ENCODE data around the gene PAK1.
"Not testable (repeated sequence)": the region's sequence is repeated elsewhere in the genome, so short reads cannot be mapped to it uniquely, and the experiment has no call there.

The PAK1 gene

DNA sequence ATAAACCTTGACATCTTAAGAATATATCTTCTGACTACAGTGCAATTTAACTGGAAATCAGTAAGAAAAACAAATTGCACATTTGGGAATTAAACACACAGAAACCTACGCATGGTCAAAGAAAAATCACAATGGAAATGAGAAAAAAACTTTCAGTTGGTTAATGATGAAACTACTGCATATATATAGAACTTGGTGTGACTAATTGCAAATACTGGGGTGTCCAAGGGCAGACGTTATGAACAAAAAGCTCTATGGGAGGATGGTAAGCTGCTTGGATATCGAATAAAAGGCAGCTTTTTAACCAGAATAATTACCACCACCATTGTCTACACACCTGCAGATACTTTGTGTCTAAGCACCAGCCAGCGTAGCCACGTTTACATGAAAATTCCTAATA lies 173.2 kb downstream of the PAK1 start:
- no peak for DNase-seq

DNA sequence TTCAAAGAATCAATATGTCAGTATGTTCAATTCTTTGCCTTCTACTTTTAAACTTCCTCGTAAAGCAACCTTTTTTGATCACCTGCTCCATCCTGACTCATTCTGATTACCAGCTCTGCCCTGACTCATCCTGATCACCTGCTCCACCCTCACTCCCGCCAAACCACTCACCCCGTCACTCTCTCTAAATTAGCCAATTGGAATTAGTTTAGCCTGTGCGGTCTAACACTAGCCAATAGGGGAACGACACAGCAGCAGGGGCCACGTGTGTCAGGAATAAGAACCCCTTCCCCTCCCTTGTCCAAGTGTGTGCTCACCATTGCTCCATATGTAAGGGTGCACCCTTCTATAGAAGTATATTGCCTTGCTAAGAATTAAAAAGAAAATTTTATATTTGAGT lies 173.9 kb downstream of the PAK1 start:
- not testable (repeated sequence) for DNase-seq

GRCh38 chr11:77299528-77299993 lies 174.3 kb downstream of the PAK1 start:
- no peak for DNase-seq

GRCh38 chr11:77294040-77294439 lies 179.9 kb downstream of the PAK1 start:
- no peak for DNase-seq

- no peak for DNase-seq
These were observed 184.2 kb downstream of the PAK1 start for GRCh38 chr11:77289737-77290136.

GRCh38 chr11:77287615-77288273 lies 186.2 kb downstream of the PAK1 start:
- no peak for DNase-seq

DNA sequence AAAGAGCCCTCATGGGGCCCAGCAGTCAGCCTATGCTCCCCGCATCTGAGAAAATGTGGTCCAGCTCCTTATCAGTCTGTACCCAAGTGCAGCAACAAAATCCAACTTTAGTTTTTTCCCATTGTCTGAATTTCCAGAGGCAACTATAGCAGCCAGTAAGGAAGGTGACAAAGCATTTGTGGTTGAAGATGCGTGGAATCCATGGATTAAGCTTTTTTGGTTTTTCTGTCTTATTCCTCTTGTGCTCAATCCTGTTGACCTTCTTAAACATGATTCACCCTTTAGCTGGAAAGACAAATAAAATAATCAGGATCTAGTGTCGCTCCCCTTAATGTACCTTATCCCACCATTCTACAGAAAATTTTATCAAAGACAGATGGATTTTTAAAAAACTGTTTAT lies 186.8 kb downstream of the PAK1 start:
- no peak for DNase-seq

GRCh38 chr11:77284476-77285468 lies 189.1 kb downstream of the PAK1 start:
- DNase-seq = no peak

DNA sequence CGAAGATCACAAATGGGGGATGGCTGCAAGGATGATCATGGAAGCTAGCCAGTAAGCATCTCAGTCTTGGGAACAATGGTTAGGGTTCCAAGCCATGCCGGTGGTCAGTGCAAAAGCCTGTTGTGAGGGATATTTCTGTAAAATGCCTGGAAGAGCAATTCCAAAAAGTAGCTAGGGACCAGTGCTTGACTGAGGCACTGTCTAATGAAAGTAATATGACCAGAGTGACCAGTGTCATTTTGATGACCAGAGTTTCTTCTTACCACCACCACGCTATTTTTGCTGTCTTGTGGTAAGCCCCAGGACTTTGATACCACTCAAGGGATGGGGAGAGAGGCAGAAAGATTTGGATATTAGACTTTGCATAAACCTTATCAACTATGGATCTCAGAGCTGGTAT lies 190.8 kb downstream of the PAK1 start:
- DNase-seq = no peak

- DNase-seq = no peak
These were observed 195.0 kb downstream of the PAK1 start for GRCh38 chr11:77278595-77279506.

- no peak for DNase-seq
These were observed 197.6 kb downstream of the PAK1 start for GRCh38 chr11:77276271-77276670.

All from activated CD4-positive, alpha-beta T cell treated with anti-CD3 and anti-CD28 coated beads for 4 hours (primary cell).